Stimulated activated memory B cell treated with anti-CD40 and anti-IgM and Interleukin-4, amounts not matched to agents 10 μg/mL and 1 μg/mL and 100 μg/mL, for 72 hours (primary cell): ENCODE measurements around the gene NTRK3.
A peak's percentile ranks its signal among the peaks of the same experiment; 100 is the strongest.

ENCODE experiments used
- ATAC-seq: fragments of 150-1000 bp; cut with Tn5 transposase; 2 replicates; pipeline ENCODE4 v1.10.0; 2021
- H3K27ac Mint-ChIP-seq: one replicate; pipeline ENCODE4 v1.8.0; 2022; ENCODE audit warnings: mild to moderate bottlenecking, mixed read lengths
- H3K27me3 Mint-ChIP-seq: one replicate; pipeline ENCODE4 v1.8.0; 2022; ENCODE audit warnings: mixed read lengths
- H3K36me3 Mint-ChIP-seq: one replicate; pipeline ENCODE4 v1.8.0; 2022; ENCODE audit warnings: mixed read lengths
- H3K4me1 Mint-ChIP-seq: one replicate; pipeline ENCODE4 v1.8.0; 2022; ENCODE audit warnings: mixed read lengths
- H3K4me3 Mint-ChIP-seq: one replicate; pipeline ENCODE4 v1.8.0; 2022; ENCODE audit warnings: mild to moderate bottlenecking, moderate library complexity, mixed read lengths
- H3K9me3 Mint-ChIP-seq: one replicate; pipeline ENCODE4 v1.8.0; 2022; ENCODE audit warnings: mixed read lengths

Gene NTRK3

DNA sequence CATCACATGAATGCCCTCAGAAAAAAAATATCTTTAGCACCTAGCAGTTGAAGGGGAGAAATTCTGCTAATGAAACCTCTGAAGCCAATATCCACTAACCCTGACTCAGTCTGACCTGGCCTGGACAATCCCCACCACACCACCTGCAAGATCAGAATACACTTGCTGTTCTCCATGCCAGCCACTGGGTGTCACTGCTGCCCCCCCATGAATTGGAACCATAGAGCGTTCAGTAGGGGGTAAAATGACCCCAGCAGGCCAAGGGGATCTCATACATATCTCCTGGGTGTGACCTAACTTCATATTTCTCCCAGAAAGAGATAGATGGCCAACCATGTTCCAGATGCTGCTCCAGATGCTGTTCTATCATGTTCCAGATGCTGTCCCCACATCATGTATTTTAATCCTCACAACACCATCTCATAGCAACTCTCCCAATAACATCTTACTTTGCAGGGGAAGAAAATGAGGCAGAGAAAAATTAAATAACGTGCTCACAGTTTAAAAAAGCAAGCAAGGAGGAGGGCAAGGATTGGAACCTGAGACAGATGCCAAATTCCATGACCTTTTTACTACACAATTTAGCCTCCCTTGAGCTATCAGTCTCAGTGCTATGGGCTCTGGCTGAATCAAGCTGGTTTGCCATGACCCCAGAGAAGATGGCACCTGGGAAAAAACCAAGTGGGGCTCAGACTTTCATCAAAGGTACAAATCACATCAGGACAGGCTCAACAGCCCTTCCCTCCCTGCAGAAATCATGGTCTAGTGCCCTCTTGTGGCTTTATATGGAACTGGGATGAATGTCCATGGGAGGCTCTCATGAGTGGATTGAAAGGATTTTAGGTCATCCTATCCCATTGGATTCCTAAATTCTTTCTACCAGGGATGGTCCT lies 12.4 kb downstream of the NTRK3 start:
- H3K36me3 Mint-ChIP-seq = no peaks in the 10 kb centered on the region
- peaks cover 10% of the 10 kb centered on the region for H3K4me1 Mint-ChIP-seq
- no peak overlapping the region for H3K4me3 Mint-ChIP-seq
- no peak overlapping the region for H3K27ac Mint-ChIP-seq
- H3K9me3 Mint-ChIP-seq = no peaks in the 10 kb centered on the region
- no peak for ATAC-seq
- peaks cover 16% of the 10 kb centered on the region for H3K27me3 Mint-ChIP-seq

DNA sequence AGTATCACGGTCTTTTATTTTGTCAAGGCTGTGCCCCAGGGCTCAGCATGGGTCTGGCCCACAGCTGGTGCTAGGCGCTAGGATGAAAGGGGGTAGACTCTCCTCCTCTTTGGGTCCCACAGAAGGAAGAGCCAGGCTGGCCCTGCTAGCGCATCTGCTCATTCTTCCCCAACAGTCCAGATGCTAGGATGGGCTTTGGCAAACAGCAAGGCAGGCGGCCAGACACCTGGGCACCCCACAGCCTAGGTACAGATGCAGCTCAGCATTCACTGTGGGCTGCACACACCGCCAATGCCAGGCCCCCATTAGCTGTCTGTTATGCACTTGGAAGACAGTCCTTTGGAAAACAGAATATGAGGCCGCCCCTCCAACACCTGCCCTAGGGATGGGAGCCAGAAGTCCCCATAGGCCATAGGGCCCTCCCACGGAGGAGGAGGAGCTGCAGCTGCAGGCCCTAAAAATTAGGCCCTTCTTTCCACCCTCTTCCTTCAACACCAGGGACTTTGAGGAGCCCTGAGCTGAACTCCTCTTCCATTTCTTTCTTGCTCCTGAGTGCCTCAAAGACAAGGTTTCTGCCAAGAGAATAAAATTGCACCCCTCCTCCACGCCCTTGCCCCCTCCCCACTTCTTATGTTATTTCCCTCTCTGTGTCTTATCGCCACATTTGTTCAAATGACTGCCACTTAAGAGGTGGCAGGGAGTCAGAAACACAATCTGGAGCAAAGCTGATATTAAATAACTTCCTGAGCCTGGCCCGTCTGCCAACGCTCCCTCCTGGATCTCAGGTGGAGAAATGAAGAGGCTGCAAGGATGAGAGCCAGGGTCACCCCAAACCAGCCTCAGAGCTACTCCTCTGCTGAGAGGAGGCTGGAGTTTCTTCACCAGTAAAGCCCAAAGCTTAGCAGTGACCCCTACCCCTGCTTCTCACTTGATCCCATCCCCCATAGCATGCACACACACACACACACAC lies 13.7 kb downstream of the NTRK3 start:
- H3K27ac Mint-ChIP-seq = no peak overlapping the region
- H3K27me3 Mint-ChIP-seq = peaks cover 14% of the 10 kb centered on the region
- H3K4me3 Mint-ChIP-seq = no peak overlapping the region
- H3K36me3 Mint-ChIP-seq = no peaks in the 10 kb centered on the region
- no peaks in the 10 kb centered on the region for H3K9me3 Mint-ChIP-seq
- no peak for ATAC-seq
- peaks cover 10% of the 10 kb centered on the region for H3K4me1 Mint-ChIP-seq

DNA sequence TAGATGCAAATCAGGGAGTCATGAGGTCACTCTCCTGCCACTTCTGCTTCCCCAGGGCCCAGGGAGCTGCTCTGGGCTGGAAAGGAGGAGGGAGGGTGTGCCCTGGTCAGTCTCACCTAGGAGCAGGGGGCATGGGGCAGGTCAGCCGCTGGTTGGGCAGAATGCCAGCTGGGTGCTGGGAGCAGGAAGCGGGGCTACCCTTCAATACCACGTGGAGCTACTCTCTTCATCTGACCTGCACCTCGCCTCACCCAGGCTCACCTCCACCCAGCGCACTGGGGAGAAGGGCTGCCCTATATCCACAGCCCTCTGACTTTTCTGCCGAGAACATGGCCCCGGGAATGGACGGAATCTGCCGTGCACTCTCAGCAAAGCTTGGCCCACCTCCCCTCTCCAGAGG lies 15.1 kb downstream of the NTRK3 start:
- no peak for ATAC-seq
- Mint-ChIP-seq H3K9me3 (no peaks in the 10 kb centered on the region), H3K4me3 (no peak overlapping the region), H3K36me3 (no peaks in the 10 kb centered on the region), H3K27me3 (no peaks in the 10 kb centered on the region), H3K4me1 (peaks cover 3% of the 10 kb centered on the region), H3K27ac (no peak overlapping the region)

DNA sequence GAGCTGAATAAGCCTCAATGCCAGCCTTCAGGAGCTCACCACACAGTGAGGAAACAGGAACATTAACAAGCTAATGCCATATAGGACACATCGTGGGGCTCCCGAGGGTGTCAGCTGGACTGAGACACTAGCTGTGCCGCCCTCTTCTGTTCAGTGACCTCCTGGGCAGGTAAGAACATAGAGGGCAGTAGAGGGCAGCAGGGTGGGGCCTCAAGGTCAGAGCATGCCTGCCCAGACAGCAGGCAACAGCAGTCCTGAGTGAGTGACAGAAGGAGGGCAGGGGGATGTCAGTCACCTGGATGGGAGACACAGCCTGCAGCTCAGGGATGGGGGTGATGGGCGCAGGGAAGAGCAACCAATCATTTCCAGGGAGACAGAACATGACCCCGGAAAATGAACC lies 15.5 kb downstream of the NTRK3 start:
- Mint-ChIP-seq H3K36me3 (no peaks in the 10 kb centered on the region), H3K27me3 (no peaks in the 10 kb centered on the region), H3K9me3 (no peaks in the 10 kb centered on the region), H3K4me3 (no peak overlapping the region), H3K27ac (no peak overlapping the region), H3K4me1 (no peaks in the 10 kb centered on the region)
- peak; percentile 5 for ATAC-seq

DNA sequence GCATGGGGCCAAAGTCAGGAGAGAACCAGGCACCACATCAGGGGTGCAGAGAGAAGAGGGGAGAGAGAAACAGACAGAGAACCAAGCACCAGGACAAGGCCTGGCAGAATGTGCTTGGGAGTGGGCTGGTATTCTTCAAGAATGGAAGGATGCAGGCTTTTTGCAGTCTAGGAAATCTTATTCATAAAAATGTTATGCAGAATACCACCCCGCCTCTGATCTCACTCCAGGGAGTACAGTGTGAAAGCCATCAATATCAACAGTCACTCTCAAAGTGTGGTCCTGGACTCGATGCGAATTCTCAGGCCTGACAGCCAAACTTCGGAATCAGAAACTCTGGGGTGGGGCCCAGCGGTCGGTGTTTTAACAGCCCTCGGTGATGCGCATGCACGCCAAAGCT lies 16.9 kb downstream of the NTRK3 start:
- no peak overlapping the region for H3K4me3 Mint-ChIP-seq
- H3K36me3 Mint-ChIP-seq = no peaks in the 10 kb centered on the region
- H3K4me1 Mint-ChIP-seq = no peaks in the 10 kb centered on the region
- no peak overlapping the region for H3K27ac Mint-ChIP-seq
- H3K9me3 Mint-ChIP-seq = no peaks in the 10 kb centered on the region
- peaks cover 6% of the 10 kb centered on the region for H3K27me3 Mint-ChIP-seq
- no peak for ATAC-seq

GRCh38 chr15:88238618-88239430 lies 17.7 kb downstream of the NTRK3 start:
- no peak overlapping the region for H3K4me3 Mint-ChIP-seq
- H3K27me3 Mint-ChIP-seq = peaks cover 13% of the 10 kb centered on the region
- no peaks in the 10 kb centered on the region for H3K9me3 Mint-ChIP-seq
- H3K4me1 Mint-ChIP-seq = no peaks in the 10 kb centered on the region
- no peaks in the 10 kb centered on the region for H3K36me3 Mint-ChIP-seq
- H3K27ac Mint-ChIP-seq = no peak overlapping the region
- no peak for ATAC-seq

DNA sequence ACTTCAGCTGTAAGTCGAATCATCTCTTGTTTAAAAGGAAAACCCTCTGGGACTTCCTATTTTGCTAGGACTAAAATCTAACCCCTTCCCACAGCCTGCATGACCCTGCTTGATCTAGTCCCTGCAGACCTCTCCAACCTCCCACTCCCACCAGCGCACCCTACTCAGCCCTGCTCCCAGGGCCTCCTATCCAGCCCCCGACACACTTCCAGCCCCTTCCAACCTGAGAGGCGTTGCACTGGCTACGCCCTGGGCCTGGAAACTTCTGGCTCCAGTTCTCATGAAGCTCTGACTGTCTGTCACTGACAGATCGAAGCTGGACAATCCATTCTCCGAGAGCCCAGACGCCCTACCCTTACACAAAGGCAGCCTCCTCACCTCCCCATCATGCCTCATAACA lies 21.8 kb downstream of the NTRK3 start:
- Mint-ChIP-seq H3K36me3 (no peaks in the 10 kb centered on the region), H3K4me1 (no peaks in the 10 kb centered on the region), H3K9me3 (no peaks in the 10 kb centered on the region), H3K4me3 (no peak overlapping the region), H3K27ac (no peak overlapping the region), H3K27me3 (peaks cover 31% of the 10 kb centered on the region)
- no peak for ATAC-seq

DNA sequence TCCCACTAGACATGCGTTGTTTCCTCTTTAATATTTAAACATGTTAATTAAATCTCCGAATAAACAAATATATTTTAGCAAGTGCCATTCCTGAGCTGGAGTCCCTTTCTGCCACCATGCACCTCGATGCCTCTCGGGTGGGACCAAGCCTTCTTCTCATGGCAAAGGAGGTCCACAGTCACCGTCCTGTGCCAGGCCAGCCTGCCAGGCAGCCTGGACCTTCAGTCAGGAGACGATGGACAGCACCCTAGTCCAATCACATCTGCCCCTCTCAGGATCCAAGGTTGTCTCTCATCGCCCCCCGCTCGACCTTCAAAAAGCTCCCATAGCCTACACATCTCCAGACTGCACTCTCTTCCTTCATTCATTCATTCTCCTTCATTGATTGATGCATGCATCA lies 22.6 kb downstream of the NTRK3 start:
- no peaks in the 10 kb centered on the region for H3K4me1 Mint-ChIP-seq
- H3K27ac Mint-ChIP-seq = no peak overlapping the region
- no peaks in the 10 kb centered on the region for H3K36me3 Mint-ChIP-seq
- ATAC-seq = no peak
- H3K27me3 Mint-ChIP-seq = peaks cover 31% of the 10 kb centered on the region
- no peaks in the 10 kb centered on the region for H3K9me3 Mint-ChIP-seq
- H3K4me3 Mint-ChIP-seq = no peak overlapping the region

- H3K27ac Mint-ChIP-seq = no peak overlapping the region
Measured at GRCh38 chr15:88232771-88233201, 23.8 kb downstream of the NTRK3 start.

DNA sequence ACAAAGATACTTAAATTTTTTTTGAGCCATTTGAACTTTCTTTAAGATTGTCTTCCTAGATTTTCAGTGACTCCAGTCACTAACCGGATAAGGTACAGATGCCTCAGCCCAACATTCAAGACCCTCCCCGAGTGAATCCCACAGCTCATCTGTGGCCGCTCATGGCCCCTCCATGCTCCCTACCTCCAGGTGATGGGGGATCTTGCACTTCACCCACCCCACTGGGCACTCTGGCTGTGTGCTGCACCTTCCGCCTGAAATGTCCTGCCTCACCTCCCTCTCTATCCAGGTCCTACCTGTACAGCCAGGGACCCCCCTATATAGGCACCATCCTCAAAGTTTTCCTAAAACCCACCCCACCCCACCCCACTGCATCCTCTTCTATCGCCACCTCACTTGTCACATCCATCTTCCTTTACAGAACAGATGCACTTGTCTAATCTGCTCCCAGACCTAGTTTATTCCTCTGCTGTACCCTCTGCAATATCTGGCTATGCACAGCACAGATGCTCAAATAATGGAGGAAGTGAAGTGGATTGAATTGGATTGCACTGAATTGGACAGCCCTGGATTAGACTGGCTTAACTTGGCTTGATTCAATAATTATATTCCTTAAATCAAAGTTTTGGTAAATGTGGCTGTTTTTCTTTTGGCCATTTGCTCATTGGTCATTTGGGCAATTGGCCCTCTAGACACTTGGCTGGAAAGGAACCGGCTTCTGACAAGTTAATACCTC lies 24.5 kb downstream of the NTRK3 start:
- Mint-ChIP-seq H3K9me3 (no peaks in the 10 kb centered on the region), H3K27me3 (peaks cover 47% of the 10 kb centered on the region), H3K4me3 (no peak overlapping the region), H3K4me1 (no peaks in the 10 kb centered on the region), H3K36me3 (no peaks in the 10 kb centered on the region), H3K27ac (no peak overlapping the region)
- ATAC-seq = no peak

More at GRCh38 chr15:88232771-88233201, 23.8 kb downstream of the NTRK3 start:
- Mint-ChIP-seq H3K9me3 (no peaks in the 10 kb centered on the region), H3K36me3 (no peaks in the 10 kb centered on the region), H3K27me3 (peaks cover 43% of the 10 kb centered on the region), H3K4me3 (no peak overlapping the region), H3K4me1 (no peaks in the 10 kb centered on the region)
- no peak for ATAC-seq

DNA sequence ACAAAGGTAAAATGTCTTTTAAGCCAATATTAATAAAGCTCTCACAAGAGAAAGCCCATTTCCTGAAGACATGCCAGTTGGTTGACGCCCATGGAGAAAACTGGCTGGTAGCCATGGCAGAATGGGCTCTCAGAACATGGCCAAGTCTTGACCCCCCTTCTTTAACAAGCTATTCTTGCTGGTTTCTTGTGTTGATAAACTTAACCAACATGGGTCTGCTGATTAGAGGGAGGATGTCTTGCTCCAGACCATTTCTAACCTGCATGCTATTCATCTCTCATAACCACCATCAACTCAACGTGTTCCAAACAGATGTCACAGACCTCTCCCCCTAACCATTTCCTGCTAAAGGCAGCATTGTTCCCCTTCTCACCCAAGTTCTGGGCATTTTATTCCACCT lies 25.7 kb downstream of the NTRK3 start:
- ATAC-seq = no peak
- Mint-ChIP-seq H3K36me3 (no peaks in the 10 kb centered on the region), H3K27me3 (peaks cover 53% of the 10 kb centered on the region), H3K4me1 (no peaks in the 10 kb centered on the region), H3K9me3 (no peaks in the 10 kb centered on the region), H3K27ac (no peak overlapping the region), H3K4me3 (no peak overlapping the region)

- H3K27ac Mint-ChIP-seq = no peak overlapping the region
- H3K9me3 Mint-ChIP-seq = no peaks in the 10 kb centered on the region
- H3K4me3 Mint-ChIP-seq = no peak overlapping the region
Measured at GRCh38 chr15:88225461-88225860, 31.1 kb downstream of the NTRK3 start.

DNA sequence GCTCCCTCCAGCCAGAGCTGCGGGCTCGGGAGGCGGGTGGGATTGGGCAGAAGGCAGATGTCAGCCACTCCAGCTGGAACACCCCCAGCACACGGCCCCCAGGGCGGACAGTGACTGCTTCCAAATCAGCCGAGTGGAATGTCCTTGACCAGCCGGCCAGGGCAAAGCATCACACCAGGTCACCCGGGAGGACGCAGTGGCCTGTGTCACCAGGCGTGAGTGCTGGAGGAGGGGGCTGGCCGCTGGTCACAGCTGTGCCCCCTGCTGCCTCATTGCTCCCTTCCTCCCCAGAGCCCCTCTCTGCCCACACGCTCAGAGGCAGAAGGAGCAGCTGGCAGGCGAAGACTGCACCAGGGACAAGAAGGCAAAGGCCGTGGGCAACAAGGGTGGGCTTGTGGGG lies 33.5 kb downstream of the NTRK3 start:
- Mint-ChIP-seq H3K4me3 (no peak overlapping the region), H3K36me3 (no peaks in the 10 kb centered on the region), H3K27ac (no peak overlapping the region), H3K9me3 (no peaks in the 10 kb centered on the region), H3K27me3 (peaks cover 22% of the 10 kb centered on the region), H3K4me1 (peaks cover 6% of the 10 kb centered on the region)
- ATAC-seq = peak; percentile 15

More at GRCh38 chr15:88225461-88225860, 31.1 kb downstream of the NTRK3 start:
- ATAC-seq = no peak
- H3K27me3 Mint-ChIP-seq = peaks cover 24% of the 10 kb centered on the region
- no peaks in the 10 kb centered on the region for H3K36me3 Mint-ChIP-seq
- H3K4me1 Mint-ChIP-seq = peaks cover 6% of the 10 kb centered on the region

- Mint-ChIP-seq H3K27ac (no peak overlapping the region), H3K36me3 (no peaks in the 10 kb centered on the region), H3K27me3 (peaks cover 12% of the 10 kb centered on the region), H3K4me3 (no peak overlapping the region), H3K9me3 (peaks cover 7% of the 10 kb centered on the region), H3K4me1 (peaks cover 6% of the 10 kb centered on the region)
- no peak for ATAC-seq
Measured at GRCh38 chr15:88221836-88222235, 34.7 kb downstream of the NTRK3 start.
